ENCODE measurements around the gene NLRX1.
"Not testable (repeated sequence)": the region's sequence is repeated elsewhere in the genome, so short reads cannot be mapped to it uniquely, and the experiment has no call there.

The NLRX1 gene

GRCh38 chr11:119222308-119222707 is 53.8 kb downstream of the NLRX1 start:
- DNase-seq: no peak

GRCh38 chr11:119222891-119223290 is 54.4 kb downstream of the NLRX1 start:
- no peak for DNase-seq

GRCh38 chr11:119223856-119224255 is 55.3 kb downstream of the NLRX1 start:
- no peak for DNase-seq

- DNase-seq: not testable (repeated sequence)
These were observed 60.2 kb downstream of the NLRX1 start for GRCh38 chr11:119228535-119229287.

DNA sequence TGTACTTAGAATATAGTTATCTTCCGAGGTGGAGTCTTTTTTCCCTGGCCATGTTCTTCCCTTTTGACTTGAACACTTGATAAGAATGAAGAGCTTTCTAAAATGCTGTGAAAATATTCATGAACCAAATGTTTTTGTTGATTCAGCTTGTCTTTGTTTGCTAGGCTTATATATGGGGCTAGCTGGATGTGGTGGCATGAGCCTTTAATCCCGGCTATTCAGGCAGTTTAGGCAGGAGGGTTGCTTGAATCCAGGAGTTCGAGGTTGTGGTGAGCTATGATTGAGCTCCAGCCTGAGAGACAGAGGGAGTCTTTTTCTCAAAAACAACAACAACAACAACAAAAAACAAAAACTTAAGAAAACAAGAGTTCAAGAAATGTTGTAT is 60.8 kb downstream of the NLRX1 start:
- DNase-seq: no peak

DNA sequence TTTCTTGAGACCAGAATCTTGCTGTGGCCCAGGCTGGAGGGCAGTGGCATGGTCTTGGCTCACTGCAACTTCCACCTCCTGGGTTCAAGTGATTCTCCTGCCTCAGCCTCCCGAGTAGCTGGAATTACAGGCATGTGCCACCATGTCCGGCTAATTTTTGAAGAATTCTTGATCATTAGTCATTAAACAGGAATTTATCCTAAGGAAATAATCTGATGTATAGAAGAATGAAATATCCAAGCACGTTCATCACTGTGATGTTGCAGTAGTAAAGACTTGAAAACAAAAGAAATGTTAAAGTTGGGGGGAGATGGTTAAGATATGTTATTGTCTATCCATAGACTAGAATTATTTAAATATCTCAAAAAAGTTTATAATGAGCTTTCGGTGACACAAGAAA is 61.2 kb downstream of the NLRX1 start:
- no peak for DNase-seq
